HCT116 (cell line): ENCODE results near the gene MIAT. TPM values are rescaled to one million over a fixed set of nuclear protein-coding genes. Genes with fewer than 3 reads are reported as not detected.

Experiments
- ATAC-seq: fragments of 200-7000 bp; cut with Tn5 transposase; 2 replicates; pipeline ENCODE4 v1.9.1; 2020; ENCODE audit warnings: mild to moderate bottlenecking, moderate library complexity
- BruUV-seq: library from RNA; stranded (reverse); fragments of 400-500 nt; replicated peaks from 2 replicates; lab custom pipeline; 2021; lab: Mats Ljungman, UMichigan
- CTCF ChIA-PET: fragments of 300-600 bp; sonication (Branson Sonifier 250); formaldehyde crosslinking; loops from one replicate; lab custom pipeline; 2021; ENCODE audit warnings: antibody characterized with exemption; lab: Charles Lee
- POLR2A ChIA-PET: fragments of 300-600, 350-600 bp; sonication (Branson Sonifier 250); formaldehyde crosslinking; loops from one replicate; lab custom pipeline; 2021; ENCODE audit warnings: antibody characterized with exemption; lab: Charles Lee
- RAD21 ChIA-PET, 2 experiments: fragments of 300-600 bp; sonication (Branson Sonifier 250); formaldehyde crosslinking; loops; one replicate each; lab custom pipeline; 2023; ENCODE audit warnings: low total read pairs in 2 of 2; ENCODE audit not compliant: uncharacterized antibody in 2 of 2, unreplicated experiment in 2 of 2, low non-redundant PET in 1 of 2; lab: Charles Lee
- DNase-seq: peaks from one replicate; pipeline ENCODE4 v3.0.0-alpha.2; 2010; ENCODE audit warnings: low read depth, low spot score
- H2AFZ ChIP-seq: fragments of 200-600 bp; shearing (Covaris generic), sonication (generic); 2 replicates; pipeline ENCODE4 v1.6.1; 2017; ENCODE audit warnings: low read depth, mixed run types, mixed read lengths, antibody characterized with exemption, low read length; ENCODE audit not compliant: poor library complexity, severe bottlenecking
- H3K27ac ChIP-seq: 2 replicates; pipeline ENCODE4 v1.5.1; 2012; ENCODE audit warnings: low read depth, low read length
- H3K27me3 ChIP-seq: fragments of 200-600 bp; sonication (generic); 2 replicates; pipeline ENCODE4 v1.6.1; 2016; ENCODE audit warnings: mixed run types, low read length, mixed read lengths; ENCODE audit not compliant: insufficient read depth
- H3K36me3 ChIP-seq, 2 experiments: fragments of 200-500 bp in 1 of 2; fragments of 200-600 bp in 1 of 2; sonication (Bioruptor generic) in 1 of 2; sonication (generic) in 1 of 2; 2 replicates each; pipeline versions ENCODE4 v1.5.1 to v1.6.1; 2014 to 2016; ENCODE audit warnings: low read length in 2 of 2, inconsistent platforms in 1 of 2, mixed read lengths in 1 of 2, mixed run types in 1 of 2; ENCODE audit not compliant: insufficient read depth in 2 of 2, control insufficient read depth in 1 of 2
- H3K4me1 ChIP-seq, 2 experiments: fragments of 200-600 bp in 1 of 2; sonication (generic) in 1 of 2; 2 replicates each; pipeline versions ENCODE4 v1.5.1 to v1.6.1; 2012 to 2017; ENCODE audit warnings: low read length in 2 of 2, inconsistent platforms in 1 of 2, mild to moderate bottlenecking in 1 of 2, mixed read lengths in 1 of 2, mixed run types in 1 of 2, moderate library complexity in 1 of 2; ENCODE audit not compliant: insufficient read depth in 2 of 2, control insufficient read depth in 1 of 2
- H3K4me2 ChIP-seq: fragments of 200-600 bp; sonication (generic); 2 replicates; pipeline ENCODE4 v1.6.1; 2017; ENCODE audit warnings: mixed run types, low read length, mixed read lengths
- H3K4me3 ChIP-seq, 2 experiments: fragments of 200-600 bp in 1 of 2; sonication (generic) in 1 of 2; replicated peaks in 1 of 2; 2 replicates each; pipeline ENCODE4 v1.5.1; 2011 to 2016; ENCODE audit warnings: low read length in 2 of 2, control low read depth in 1 of 2, low read depth in 1 of 2, mild to moderate bottlenecking in 1 of 2, mixed read lengths in 1 of 2, mixed run types in 1 of 2
- H3K79me2 ChIP-seq: fragments of 200-600 bp; sonication (generic); 2 replicates; pipeline ENCODE4 v1.6.1; 2017; ENCODE audit warnings: mild to moderate bottlenecking, mixed run types, low read length, moderate library complexity, mixed read lengths; ENCODE audit not compliant: insufficient read depth
- H3K9ac ChIP-seq: fragments of 200-600 bp; sonication (generic); 2 replicates; pipeline ENCODE4 v1.6.1; 2016; ENCODE audit warnings: low read length, mixed read lengths
- H3K9me2 ChIP-seq: fragments of 200-600 bp; sonication (generic), shearing (Covaris generic); 2 replicates; pipeline ENCODE4 v1.6.1; 2017; ENCODE audit warnings: mixed run types, mild to moderate bottlenecking, moderate library complexity; ENCODE audit not compliant: insufficient read depth
- H3K9me3 ChIP-seq, 2 experiments: fragments of 200-500 bp in 1 of 2; fragments of 200-600 bp in 1 of 2; sonication (Bioruptor generic) in 1 of 2; sonication (generic) in 1 of 2; 2 replicates each; pipeline ENCODE4 v1.6.1; 2014 to 2017; ENCODE audit warnings: low read length in 2 of 2, mixed read lengths in 2 of 2, inconsistent platforms in 1 of 2, low read depth in 1 of 2, mild to moderate bottlenecking in 1 of 2, mixed run types in 1 of 2, moderate library complexity in 1 of 2; ENCODE audit not compliant: control insufficient read depth in 1 of 2, insufficient read depth in 1 of 2
- H4K20me1 ChIP-seq: fragments of 200-600 bp; sonication (generic), shearing (Covaris generic); 2 replicates; pipeline ENCODE4 v1.6.1; 2017; ENCODE audit warnings: mixed run types, mild to moderate bottlenecking, moderate library complexity; ENCODE audit not compliant: insufficient read depth
- ATF3 ChIP-seq: IDR thresholded peaks from 2 replicates; pipeline ENCODE4 v1.6.1; 2012
- CBX3 ChIP-seq: IDR thresholded peaks from 2 replicates; pipeline ENCODE4 v1.6.1; 2012; ENCODE audit warnings: low read depth
- CTCF ChIP-seq, 3 experiments: fragments of 200-600 bp in 1 of 3; sonication (generic) in 1 of 3; IDR thresholded peaks in 2 of 3; conservative IDR thresholded peaks in 1 of 3; 2 replicates each; pipeline ENCODE4 v1.5.1; 2012 to 2017; ENCODE audit warnings: low read depth in 2 of 3, low read length in 2 of 3, antibody characterized with exemption in 1 of 3, borderline replicate concordance in 1 of 3, control low read depth in 1 of 3, mild to moderate bottlenecking in 1 of 3, mixed read lengths in 1 of 3, mixed run types in 1 of 3, moderate library complexity in 1 of 3; ENCODE audit not compliant: insufficient read depth in 1 of 3
- ELF1 ChIP-seq: IDR thresholded peaks from 2 replicates; pipeline ENCODE4 v1.6.1; 2012; ENCODE audit warnings: low read depth, borderline replicate concordance
- EZH2phosphoT487 ChIP-seq: fragments of 200-600 bp; IDR thresholded peaks from 2 replicates; pipeline ENCODE4 v1.6.1; 2018; ENCODE audit warnings: antibody characterized with exemption, borderline replicate concordance
- MAX ChIP-seq: IDR thresholded peaks from 2 replicates; pipeline ENCODE4 v1.6.1; 2012
- SIN3A ChIP-seq: IDR thresholded peaks from 2 replicates; pipeline ENCODE4 v1.6.1; 2012; ENCODE audit warnings: low read depth
- intact Hi-C: fragments of 100-400 bp; cut with micrococcal nuclease; formaldehyde crosslinking; loops from 2 replicates; pipeline ENCODE4 v1.10.0; 2022
- total RNA-seq: library from RNA; stranded (reverse); gene quantifications from one replicate; pipeline ENCODE4 v1.2.1, GENCODE V29; 2021; ENCODE audit not compliant: unreplicated experiment

MIAT gene
- total RNA-seq, 1 experiment from 2014 or later: 0.54 TPM

GRCh38 chr22:26709617-26710390, 52.4 kb downstream of the MIAT start:
- H3K4me3 ChIP-seq: no peak overlapping the region
- no peak for ATAC-seq
- BruUV-seq: no TSS peak
- H3K27me3 ChIP-seq: no peaks in the 10 kb centered on the region
- no peaks in the 10 kb centered on the region for H3K9me2 ChIP-seq
- H3K79me2 ChIP-seq: no peaks in the 10 kb centered on the region
- H3K36me3 ChIP-seq: no peaks in the 10 kb centered on the region
- H2AFZ ChIP-seq: no peak overlapping the region
- no peaks in the 10 kb centered on the region for H4K20me1 ChIP-seq
- no peak for DNase-seq
- intact Hi-C loops: no loop called here
- TF ChIP-seq MAX: no peak
- TF ChIP-seq EZH2phosphoT487: no peak
- no peak for TF ChIP-seq ATF3
- TF ChIP-seq SIN3A: no peak
- no peak for TF ChIP-seq CBX3
- no peak for TF ChIP-seq ELF1
- TF ChIP-seq CTCF (IDR thresholded peaks at IDR 0.05 in 2 of 3, conservative IDR thresholded peaks at IDR 0.05 in 1 of 3; ENCODE audit: borderline replicate concordance in 1 of 3, insufficient read depth in 1 of 3, low read depth in 2 of 3, low read length in 2 of 3): no peak
- H3K4me1 ChIP-seq: no peaks in the 10 kb centered on the region
- ChIA-PET RAD21 (no interaction called here), CTCF (no interaction called here), POLR2A (no interaction called here)
- H3K4me2 ChIP-seq: no peak overlapping the region
- H3K9me3 ChIP-seq: no peaks in the 10 kb centered on the region
- no peak overlapping the region for H3K27ac ChIP-seq
- H3K9ac ChIP-seq: no peak overlapping the region
